ENCODE measurements around the gene PLEKHA7.
"Not testable (repeated sequence)": the region's sequence is repeated elsewhere in the genome, so short reads cannot be mapped to it uniquely, and the experiment has no call there.

PLEKHA7 gene

DNA sequence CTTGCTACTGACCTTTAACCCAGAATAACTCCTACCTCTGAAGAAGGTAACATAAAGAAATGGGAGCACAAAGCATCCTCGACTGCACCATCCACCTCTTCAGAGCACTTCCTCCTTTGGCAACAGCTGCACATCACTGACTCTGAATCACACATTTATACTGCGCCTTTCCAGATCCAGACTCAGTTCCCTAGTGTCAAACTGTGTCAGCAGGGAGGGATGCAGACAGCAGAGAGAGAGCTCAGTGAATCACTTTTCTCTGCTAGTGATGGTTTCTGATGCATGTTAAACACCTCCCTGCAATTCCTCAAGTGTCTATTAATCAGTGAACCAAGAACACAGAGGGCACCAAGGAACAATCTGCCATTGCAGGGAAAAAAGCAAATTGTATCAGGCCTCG is 118.9 kb downstream of the PLEKHA7 start:
- TF ChIP-seq, protein P1, sequence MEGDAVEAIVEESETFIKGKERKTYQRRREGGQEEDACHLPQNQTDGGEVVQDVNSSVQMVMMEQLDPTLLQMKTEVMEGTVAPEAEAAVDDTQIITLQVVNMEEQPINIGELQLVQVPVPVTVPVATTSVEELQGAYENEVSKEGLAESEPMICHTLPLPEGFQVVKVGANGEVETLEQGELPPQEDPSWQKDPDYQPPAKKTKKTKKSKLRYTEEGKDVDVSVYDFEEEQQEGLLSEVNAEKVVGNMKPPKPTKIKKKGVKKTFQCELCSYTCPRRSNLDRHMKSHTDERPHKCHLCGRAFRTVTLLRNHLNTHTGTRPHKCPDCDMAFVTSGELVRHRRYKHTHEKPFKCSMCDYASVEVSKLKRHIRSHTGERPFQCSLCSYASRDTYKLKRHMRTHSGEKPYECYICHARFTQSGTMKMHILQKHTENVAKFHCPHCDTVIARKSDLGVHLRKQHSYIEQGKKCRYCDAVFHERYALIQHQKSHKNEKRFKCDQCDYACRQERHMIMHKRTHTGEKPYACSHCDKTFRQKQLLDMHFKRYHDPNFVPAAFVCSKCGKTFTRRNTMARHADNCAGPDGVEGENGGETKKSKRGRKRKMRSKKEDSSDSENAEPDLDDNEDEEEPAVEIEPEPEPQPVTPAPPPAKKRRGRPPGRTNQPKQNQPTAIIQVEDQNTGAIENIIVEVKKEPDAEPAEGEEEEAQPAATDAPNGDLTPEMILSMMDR (IDR thresholded peaks at IDR 0.05; ENCODE audit: low read length, missing control alignments), result no peak

GRCh38 chr11:16893456-16894066 is 120.7 kb downstream of the PLEKHA7 start:
- TF ChIP-seq, protein P1 (IDR thresholded peaks at IDR 0.05; ENCODE audit: low read length, missing control alignments), result no peak
- H3K4me3 ChIP-seq (replicated peaks; ENCODE audit: low read depth, low read length), result no peak overlapping the region
- no peak for DNase-seq (ENCODE audit: low read depth)

More for the DNA sequence above, 118.9 kb downstream of the PLEKHA7 start:
- H3K4me3 ChIP-seq (replicated peaks; ENCODE audit: low read depth, low read length), result no peak overlapping the region
- DNase-seq (ENCODE audit: low read depth), result no peak

DNA sequence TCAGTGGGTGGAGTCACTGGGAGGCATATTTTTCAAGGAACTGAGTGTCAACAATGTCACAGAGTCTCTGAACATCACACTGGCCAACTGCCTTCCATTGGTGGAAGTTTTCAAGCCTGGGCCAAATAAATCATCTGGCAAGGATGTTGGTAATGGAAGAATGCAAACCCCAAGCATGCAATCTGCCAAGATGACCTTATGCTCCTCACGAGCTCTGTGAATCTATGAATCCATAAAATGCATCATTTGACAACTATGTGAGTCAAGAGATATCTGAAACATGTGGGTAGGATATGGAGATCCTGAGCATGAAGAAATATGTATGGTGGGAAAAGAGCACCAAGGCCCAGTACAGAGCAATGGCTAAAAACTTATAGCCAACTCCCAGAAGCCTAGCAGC is 122.2 kb downstream of the PLEKHA7 start:
- peak; percentile 18 for DNase-seq (ENCODE audit: low read depth)
- TF ChIP-seq, protein P1 (IDR thresholded peaks at IDR 0.05; ENCODE audit: low read length, missing control alignments), result no peak

GRCh38 chr11:16891165-16891564 is 123.0 kb downstream of the PLEKHA7 start:
- TF ChIP-seq, protein P1 (IDR thresholded peaks at IDR 0.05; ENCODE audit: low read length, missing control alignments), result no peak
- H3K4me3 ChIP-seq (replicated peaks; ENCODE audit: low read depth, low read length), result no peak overlapping the region
- no peak for DNase-seq (ENCODE audit: low read depth)

More for the DNA sequence above, 122.2 kb downstream of the PLEKHA7 start:
- no peak overlapping the region for H3K4me3 ChIP-seq (replicated peaks; ENCODE audit: low read depth, low read length)

DNA sequence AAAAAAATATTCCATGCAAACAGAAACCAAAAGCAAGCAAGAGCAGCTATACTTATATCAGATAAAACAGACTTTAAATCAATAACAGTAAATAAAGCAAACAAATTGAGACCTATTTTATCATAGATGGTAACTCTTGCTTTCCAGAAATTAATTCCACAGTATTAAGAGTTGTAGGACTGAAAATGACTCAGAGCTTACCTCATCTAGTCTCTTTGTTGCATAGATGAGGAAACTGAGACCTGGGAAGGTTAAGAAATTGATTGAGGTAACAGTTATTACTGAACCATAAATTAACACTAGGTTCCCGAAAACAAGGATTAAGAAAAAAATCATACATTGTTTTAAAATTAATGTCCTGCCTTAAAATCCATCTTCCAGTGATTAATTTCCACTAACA is 123.8 kb downstream of the PLEKHA7 start:
- DNase-seq (ENCODE audit: low read depth), result no peak
- TF ChIP-seq, protein P1 (IDR thresholded peaks at IDR 0.05; ENCODE audit: low read length, missing control alignments), result no peak
- no peak overlapping the region for H3K4me3 ChIP-seq (replicated peaks; ENCODE audit: low read depth, low read length)

DNA sequence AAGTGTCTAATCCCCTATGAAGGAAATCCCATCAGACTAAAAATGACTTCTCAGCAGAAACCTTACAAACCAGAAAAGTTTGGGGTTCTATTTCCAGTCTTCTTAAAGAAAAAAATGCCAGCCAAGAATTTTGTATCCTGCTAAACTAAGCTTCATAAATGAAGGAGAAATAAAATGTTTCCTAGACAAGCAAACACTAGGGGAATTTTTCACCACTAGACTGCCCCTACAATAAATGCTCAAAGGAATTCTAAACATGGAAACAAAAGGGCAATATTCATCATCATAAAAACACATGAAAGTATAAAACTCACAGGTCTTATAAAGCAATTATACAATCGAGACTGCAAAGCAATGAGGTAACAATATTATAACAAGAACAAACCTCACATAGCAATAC is 124.3 kb downstream of the PLEKHA7 start:
- no peak for DNase-seq (ENCODE audit: low read depth)
- TF ChIP-seq, protein P1 (IDR thresholded peaks at IDR 0.05; ENCODE audit: low read length, missing control alignments), result no peak
- no peak overlapping the region for H3K4me3 ChIP-seq (replicated peaks; ENCODE audit: low read depth, low read length)

DNA sequence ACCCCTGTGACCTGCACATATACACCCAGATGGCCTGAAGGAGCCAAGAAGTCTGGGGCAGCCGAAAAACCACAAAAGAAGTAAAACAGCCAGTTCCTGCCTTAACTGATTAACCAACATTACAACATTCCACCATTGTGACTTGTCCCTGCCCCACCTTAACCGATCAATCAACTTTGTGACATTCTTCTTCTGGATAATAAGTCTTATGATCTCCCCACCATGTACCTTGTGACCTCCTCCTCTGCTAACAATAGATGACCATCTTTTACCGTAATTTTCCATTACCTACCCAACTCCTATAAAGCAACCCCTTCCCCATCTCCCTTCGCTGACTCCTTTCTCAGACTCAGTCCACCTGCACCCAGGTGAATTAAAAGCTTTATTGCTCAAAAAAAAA is 125.2 kb downstream of the PLEKHA7 start:
- not testable (repeated sequence) for DNase-seq (ENCODE audit: low read depth)

GRCh38 chr11:16887887-16888286 is 126.3 kb downstream of the PLEKHA7 start:
- not testable (repeated sequence) for DNase-seq (ENCODE audit: low read depth); H3K4me3 ChIP-seq (replicated peaks; ENCODE audit: low read depth, low read length)

More for the DNA sequence above, 125.2 kb downstream of the PLEKHA7 start:
- not testable (repeated sequence) for H3K4me3 ChIP-seq (replicated peaks; ENCODE audit: low read depth, low read length)
